ENCODE results near the gene KRTAP2-1. TPM values are rescaled to one million over a fixed set of nuclear protein-coding genes. Genes with fewer than 3 reads are reported as not detected.

Gene KRTAP2-1
- total RNA-seq, 1 donor from 2014 or later: not detected

DNA sequence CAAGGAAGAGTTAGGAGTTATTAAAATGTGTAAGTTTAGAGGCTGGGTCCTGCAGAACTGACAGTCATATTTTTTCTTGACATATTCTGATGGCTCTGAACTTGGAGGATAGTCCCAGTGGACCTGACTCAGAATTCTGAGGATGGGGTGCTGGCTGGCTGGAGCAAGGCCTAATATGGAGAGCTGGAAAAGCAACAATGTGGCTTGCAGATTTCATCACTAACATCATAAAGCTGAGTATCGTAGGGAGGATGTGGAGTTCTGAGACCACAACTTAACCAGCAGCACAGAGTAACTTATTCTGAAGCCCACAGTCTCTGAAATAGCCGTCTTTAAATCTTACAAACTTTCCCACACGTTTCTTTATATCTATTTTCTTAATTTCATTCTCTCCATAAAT, 22.4 kb downstream of the KRTAP2-1 start:
- Histone ChIP-seq H3K4me1 (no peaks in the 10 kb centered on the region), H3K36me3 (no peaks in the 10 kb centered on the region), H3K27me3 (ENCODE audit: low read depth) (no peaks in the 10 kb centered on the region), H3K4me3 (no peak overlapping the region), H3K9me3 (no peaks in the 10 kb centered on the region), H3K27ac (no peak overlapping the region)
- no peak for ATAC-seq
- no peak for DNase-seq
- intact Hi-C loops (cut with DNase I): no loop called here
- TF ChIP-seq, protein P1, sequence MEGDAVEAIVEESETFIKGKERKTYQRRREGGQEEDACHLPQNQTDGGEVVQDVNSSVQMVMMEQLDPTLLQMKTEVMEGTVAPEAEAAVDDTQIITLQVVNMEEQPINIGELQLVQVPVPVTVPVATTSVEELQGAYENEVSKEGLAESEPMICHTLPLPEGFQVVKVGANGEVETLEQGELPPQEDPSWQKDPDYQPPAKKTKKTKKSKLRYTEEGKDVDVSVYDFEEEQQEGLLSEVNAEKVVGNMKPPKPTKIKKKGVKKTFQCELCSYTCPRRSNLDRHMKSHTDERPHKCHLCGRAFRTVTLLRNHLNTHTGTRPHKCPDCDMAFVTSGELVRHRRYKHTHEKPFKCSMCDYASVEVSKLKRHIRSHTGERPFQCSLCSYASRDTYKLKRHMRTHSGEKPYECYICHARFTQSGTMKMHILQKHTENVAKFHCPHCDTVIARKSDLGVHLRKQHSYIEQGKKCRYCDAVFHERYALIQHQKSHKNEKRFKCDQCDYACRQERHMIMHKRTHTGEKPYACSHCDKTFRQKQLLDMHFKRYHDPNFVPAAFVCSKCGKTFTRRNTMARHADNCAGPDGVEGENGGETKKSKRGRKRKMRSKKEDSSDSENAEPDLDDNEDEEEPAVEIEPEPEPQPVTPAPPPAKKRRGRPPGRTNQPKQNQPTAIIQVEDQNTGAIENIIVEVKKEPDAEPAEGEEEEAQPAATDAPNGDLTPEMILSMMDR (IDR thresholded peaks at IDR 0.05): no peak

DNA sequence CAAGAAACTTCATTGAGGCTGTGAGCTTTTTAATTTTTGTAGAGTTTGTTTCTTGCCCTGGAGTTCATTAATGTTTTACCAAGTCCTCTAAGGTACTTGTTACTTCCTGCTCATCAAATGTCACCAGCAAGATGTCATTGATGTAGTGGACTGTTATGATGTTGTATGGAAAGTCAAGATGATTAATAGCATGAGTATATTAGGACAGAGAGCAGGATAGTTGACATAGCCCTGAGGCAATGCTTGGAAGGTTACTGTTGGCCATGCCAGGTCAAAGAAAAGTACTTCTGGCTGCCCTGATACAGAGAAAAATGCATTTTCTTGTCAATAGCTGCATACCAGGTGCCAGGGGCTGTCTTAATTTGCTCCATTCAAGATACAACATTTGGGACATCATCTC, 26.8 kb downstream of the KRTAP2-1 start:
- ATAC-seq: no peak
- H3K27me3 ChIP-seq (ENCODE audit: low read depth): no peaks in the 10 kb centered on the region
- no peak overlapping the region for H3K4me3 ChIP-seq
- H3K36me3 ChIP-seq: no peaks in the 10 kb centered on the region
- no peak overlapping the region for H3K27ac ChIP-seq
- TF ChIP-seq, protein P1 (IDR thresholded peaks at IDR 0.05): no peak
- H3K4me1 ChIP-seq: no peaks in the 10 kb centered on the region
- DNase-seq: no peak
- intact Hi-C loops (cut with DNase I): no loop called here
- no peaks in the 10 kb centered on the region for H3K9me3 ChIP-seq

DNA sequence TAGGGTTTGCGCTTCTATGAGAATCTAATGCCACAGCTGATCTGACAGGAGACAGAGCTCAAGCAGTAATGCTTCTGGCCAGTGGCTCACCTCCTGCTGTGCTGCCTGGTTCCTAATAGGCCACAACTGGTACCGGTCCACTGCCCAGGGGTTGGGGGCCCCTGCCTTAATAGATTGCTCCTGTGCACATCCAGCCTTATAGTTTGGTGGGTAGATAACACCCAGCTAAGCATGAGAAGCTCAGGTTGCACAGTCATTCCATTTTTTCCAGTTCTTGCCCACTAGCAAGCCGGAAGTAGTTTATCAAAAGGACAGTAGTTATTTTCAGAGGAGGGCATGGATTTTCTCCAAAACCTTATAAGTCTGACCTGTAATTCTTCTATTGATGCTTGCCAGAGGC, 27.7 kb downstream of the KRTAP2-1 start:
- intact Hi-C loops (cut with DNase I): no loop called here
- Histone ChIP-seq H3K9me3 (no peaks in the 10 kb centered on the region), H3K36me3 (no peaks in the 10 kb centered on the region), H3K27me3 (ENCODE audit: low read depth) (no peaks in the 10 kb centered on the region), H3K4me3 (no peak overlapping the region), H3K27ac (no peak overlapping the region), H3K4me1 (no peaks in the 10 kb centered on the region)
- no peak for ATAC-seq
- TF ChIP-seq, protein P1 (IDR thresholded peaks at IDR 0.05): no peak
- DNase-seq: no peak

DNA sequence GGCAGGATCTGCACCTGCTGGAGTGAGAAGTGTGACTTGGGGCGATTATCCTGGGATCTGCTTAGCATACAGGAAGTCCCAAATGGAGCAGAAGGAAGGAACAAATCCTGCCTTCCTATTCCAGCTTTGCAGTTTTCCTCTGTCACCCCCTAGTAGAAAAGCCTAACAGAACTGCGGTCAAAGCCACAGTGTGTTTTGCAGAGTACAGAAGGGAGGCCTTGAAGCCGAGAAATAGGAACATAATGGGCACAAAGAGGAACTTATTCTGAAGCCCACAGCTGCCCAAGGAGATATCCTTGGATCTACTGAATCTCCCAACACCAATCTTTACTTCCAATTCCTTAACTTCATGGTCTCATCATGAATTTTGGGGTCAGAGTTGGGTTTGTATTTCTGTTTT, 28.6 kb downstream of the KRTAP2-1 start:
- intact Hi-C loops (cut with DNase I): no loop called here
- Histone ChIP-seq H3K27ac (no peak overlapping the region), H3K9me3 (no peaks in the 10 kb centered on the region), H3K27me3 (ENCODE audit: low read depth) (no peaks in the 10 kb centered on the region), H3K4me1 (no peaks in the 10 kb centered on the region), H3K4me3 (no peak overlapping the region), H3K36me3 (no peaks in the 10 kb centered on the region)
- ATAC-seq: no peak
- TF ChIP-seq, protein P1 (IDR thresholded peaks at IDR 0.05): no peak
- no peak for DNase-seq

DNA sequence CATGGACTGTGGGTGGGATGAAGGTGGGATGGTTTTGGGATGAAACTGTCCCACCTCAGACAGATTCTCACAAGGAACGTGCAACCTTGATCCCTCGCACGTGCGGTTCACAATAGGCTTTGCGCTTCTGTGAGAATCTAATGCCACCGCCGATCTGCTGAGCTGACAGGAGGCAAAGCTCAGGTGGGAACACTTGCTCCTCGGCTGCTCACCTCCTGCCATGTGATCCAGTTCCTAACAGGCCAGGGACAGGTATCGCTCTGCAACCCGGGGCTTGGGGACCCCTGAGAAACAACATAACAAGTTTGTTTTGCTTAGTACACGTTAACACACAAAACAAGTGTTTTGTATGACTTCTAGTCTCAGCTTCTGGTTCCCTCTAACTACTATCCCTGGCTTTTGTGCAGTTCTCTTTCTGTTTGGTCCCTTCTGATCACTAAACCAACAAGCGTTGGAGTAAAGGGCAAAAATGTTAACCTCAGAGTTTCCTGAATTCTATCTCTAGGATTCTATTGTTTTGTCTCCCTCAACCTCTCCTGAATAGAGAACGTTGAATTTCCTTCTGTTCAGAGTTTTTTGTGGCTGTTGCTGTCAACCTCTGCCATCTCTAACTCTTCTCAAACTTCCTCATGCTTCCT, 30.4 kb downstream of the KRTAP2-1 start:
- no peaks in the 10 kb centered on the region for H3K27me3 ChIP-seq (ENCODE audit: low read depth)
- DNase-seq (no peak), ATAC-seq (no peak)
- no peaks in the 10 kb centered on the region for H3K9me3 ChIP-seq
- H3K4me3 ChIP-seq: no peak overlapping the region
- no peaks in the 10 kb centered on the region for H3K4me1 ChIP-seq
- intact Hi-C loops (cut with DNase I): no loop called here
- TF ChIP-seq, protein P1 (IDR thresholded peaks at IDR 0.05): no peak
- H3K36me3 ChIP-seq: no peaks in the 10 kb centered on the region
- H3K27ac ChIP-seq: no peak overlapping the region
